HepG2 (cell line): ENCODE measurements around the gene VCP. TPM values are rescaled to one million over a fixed set of nuclear protein-coding genes. Genes with fewer than 3 reads are reported as not detected.
"Not testable (repeated sequence)": the region's sequence is repeated elsewhere in the genome, so short reads cannot be mapped to it uniquely, and the experiment has no call there.

ENCODE experiments used
- ATAC-seq: fragments of 200-7000 bp; cut with Tn5 transposase; 3 replicates; pipeline ENCODE4 v1.9.1; 2020; ENCODE audit warnings: mild to moderate bottlenecking, moderate library complexity
- BruUV-seq: library from RNA; stranded (reverse); fragments of 400-500 nt; replicated peaks from 2 replicates; lab custom pipeline; 2021; lab: Mats Ljungman, UMichigan
- CTCF ChIA-PET: fragments of 300-600 bp; formaldehyde crosslinking; extraction: SDS; loops from one replicate; lab custom pipeline; 2021; ENCODE audit warnings: low total read pairs, inconsistent platforms, low intra/inter-chr PET ratio; lab: Yijun Ruan, JAX
- POLR2A ChIA-PET: fragments of 350-600 bp; sonication (Branson Sonifier 250); formaldehyde crosslinking; loops from one replicate; lab custom pipeline; 2020; ENCODE audit warnings: antibody characterized with exemption, inconsistent platforms; lab: Yijun Ruan, JAX
- DNase-seq: peaks from one replicate; pipeline ENCODE4 v3.0.0-alpha.2; 2015; ENCODE audit warnings: low spot score
- FAIRE-seq: peaks from 3 replicates; lab custom pipeline; 2011; peaks lifted over from hg19 to GRCh38; lab: Jason Lieb, UNC
- H2AFZ ChIP-seq: one replicate; pipeline ENCODE4 v1.6.1; 2011; ENCODE audit warnings: low read length, inconsistent platforms
- H3K27ac ChIP-seq: fragments of 300-600 bp; 3 replicates; pipeline ENCODE4 v1.8.0; 2011; ENCODE audit warnings: mixed run types, mild to moderate bottlenecking, mixed read lengths, low read length, inconsistent platforms; ENCODE audit not compliant: insufficient read depth; ENCODE audit errors: extremely low read length
- H3K27me3 ChIP-seq, 2 experiments: fragments of 200-600 bp in 1 of 2; 2 replicates in 1 of 2; 3 replicates in 1 of 2; pipeline versions ENCODE4 v1.6.0 to v1.8.0; 2011; ENCODE audit warnings: low read length in 2 of 2, mild to moderate bottlenecking in 2 of 2, moderate library complexity in 2 of 2, inconsistent platforms in 1 of 2; ENCODE audit not compliant: insufficient read depth in 2 of 2, control insufficient read depth in 1 of 2
- H3K36me3 ChIP-seq, 2 experiments: fragments of 200-600 bp in 1 of 2; replicated peaks in 1 of 2; 2 replicates in 1 of 2; 3 replicates in 1 of 2; pipeline versions ENCODE4 v1.5.1 to v1.8.0; 2011; ENCODE audit warnings: low read length in 2 of 2, inconsistent platforms in 1 of 2; ENCODE audit not compliant: insufficient read depth in 2 of 2, control insufficient read depth in 1 of 2
- H3K4me1 ChIP-seq: 2 replicates; pipeline ENCODE4 v1.5.1; 2012; ENCODE audit warnings: low read length, inconsistent platforms; ENCODE audit not compliant: insufficient read depth
- H3K4me2 ChIP-seq: 2 replicates; pipeline ENCODE4 v1.6.0; 2011; ENCODE audit warnings: low read depth, low read length, inconsistent platforms
- H3K4me3 ChIP-seq, 3 experiments: fragments of 200-600 bp in 1 of 3; sonication (generic), shearing (Covaris generic) in 1 of 3; replicated peaks in 1 of 3; 2 replicates each; pipeline ENCODE4 v1.5.1; 2011 to 2016; ENCODE audit warnings: low read length in 3 of 3, inconsistent platforms in 2 of 3, low read depth in 2 of 3, mild to moderate bottlenecking in 2 of 3, control low read depth in 1 of 3, mixed read lengths in 1 of 3; ENCODE audit not compliant: insufficient read depth in 1 of 3
- H3K79me2 ChIP-seq: one replicate; pipeline ENCODE4 v1.6.1; 2011; ENCODE audit warnings: low read length, inconsistent platforms; ENCODE audit not compliant: insufficient read depth
- H3K9ac ChIP-seq: 2 replicates; pipeline ENCODE4 v1.6.0; 2011; ENCODE audit warnings: mild to moderate bottlenecking, low read depth, low read length, inconsistent platforms; ENCODE audit not compliant: insufficient read depth
- H3K9me3 ChIP-seq: 2 replicates; pipeline ENCODE4 v1.5.1; 2012; ENCODE audit warnings: mild to moderate bottlenecking, low read length
- H4K20me1 ChIP-seq: 2 replicates; pipeline ENCODE4 v1.6.0; 2011; ENCODE audit warnings: inconsistent platforms, mild to moderate bottlenecking, low read length, moderate library complexity; ENCODE audit not compliant: insufficient read depth
- ATF7-NPFF ChIP-seq: sonication (generic); formaldehyde crosslinking; IDR thresholded peaks from 2 replicates; pipeline ENCODE4 v1.8.1; 2023; ENCODE audit warnings: mild to moderate bottlenecking, low read depth, missing genetic modification reagents, moderate library complexity
- CHD4 ChIP-seq: fragments of 200-600 bp; sonication (generic); IDR thresholded peaks from 2 replicates; pipeline ENCODE4 v1.7.0; 2017; ENCODE audit warnings: mild to moderate bottlenecking, low read length, borderline replicate concordance
- HMG20A ChIP-seq: IDR thresholded peaks from 2 replicates; pipeline ENCODE4 v1.6.1; 2016; ENCODE audit warnings: borderline replicate concordance
- HNRNPUL1 ChIP-seq: fragments of 200-400 bp; formaldehyde crosslinking; IDR thresholded peaks from 2 replicates; pipeline ENCODE4 v1.6.1; 2017; ENCODE audit warnings: low read depth, mild to moderate bottlenecking, low read length, moderate library complexity
- ISX ChIP-seq: sonication (generic); formaldehyde crosslinking; conservative IDR thresholded peaks from 2 replicates; pipeline ENCODE4 v1.5.0; 2020; ENCODE audit warnings: missing genetic modification reagents
- NFE2L1 ChIP-seq: sonication (generic); formaldehyde crosslinking; IDR thresholded peaks from 2 replicates; pipeline ENCODE4 v1.4.0; 2020; ENCODE audit warnings: missing genetic modification reagents, mild to moderate bottlenecking, borderline replicate concordance
- SOX5 ChIP-seq: IDR thresholded peaks from 2 replicates; pipeline ENCODE4 v1.6.1; 2016; ENCODE audit warnings: borderline replicate concordance
- TSC22D2 ChIP-seq: sonication (generic); formaldehyde crosslinking; IDR thresholded peaks from 2 replicates; pipeline ENCODE4 v1.5.1; 2020; ENCODE audit warnings: missing genetic modification reagents, mild to moderate bottlenecking, borderline replicate concordance
- ZEB1 ChIP-seq: IDR thresholded peaks from 2 replicates; pipeline ENCODE4 v1.6.1; 2012; ENCODE audit warnings: mild to moderate bottlenecking, low read depth, inconsistent platforms; ENCODE audit not compliant: insufficient replicate concordance
- ZNF335 ChIP-seq: sonication (generic); formaldehyde crosslinking; IDR thresholded peaks from 2 replicates; pipeline ENCODE4 v1.4.0; 2020; ENCODE audit warnings: missing genetic modification reagents
- ZNF549 ChIP-seq: sonication (generic); formaldehyde crosslinking; IDR thresholded peaks from 2 replicates; pipeline ENCODE4 v1.5.0; 2020; ENCODE audit warnings: missing genetic modification reagents
- WGBS: methylation state at CpG from one replicate; pipeline ENCODE4 v1.1.6; 2017; ENCODE audit warnings: low lambda C conversion rate; 5-methylcytosine and 5-hydroxymethylcytosine counted together
- in situ Hi-C: cut with HindIII; loops from 2 replicates; pipeline ENCODE4 v1.10.0; 2017; ENCODE audit warnings: low pct_unique_long_range_greater_than_20kb; ENCODE audit not compliant: extremely low pct_ligation_motif_present
- intact Hi-C: fragments of 100-400 bp; cut with micrococcal nuclease; formaldehyde crosslinking; loops from one replicate; pipeline ENCODE4 v1.10.0; 2022; ENCODE audit not compliant: unreplicated experiment
- polyA plus RNA-seq, 8 experiments: library from polyadenylated mRNA; depleted of rRNA in 3 of 8; stranded (reverse) in 7 of 8; unstranded in 1 of 8; fragments of >200 nt; fragmentation: Illumina TruSeq in 4 of 8; extraction: Trizol in 4 of 8; gene quantifications; 2 replicates each; pipeline versions ENCODE4 v1.2.1 to v1.2.3, GENCODE V29; 2011 to 2016; ENCODE audit warnings: low read depth in 4 of 8, missing spikeins in 1 of 8, mixed read lengths in 1 of 8; ENCODE audit not compliant: insufficient read depth in 1 of 8
- total RNA-seq, 5 experiments: library from RNA; depleted of rRNA; stranded (reverse); fragments of >200 nt; fragmentation: Illumina TruSeq; extraction: Trizol; gene quantifications; 2 replicates each; pipeline ENCODE4 v1.2.3, GENCODE V29; 2016; ENCODE audit warnings: low read depth in 1 of 5
- TF ChIP-seq, protein P1 (sequence below): sonication (generic); formaldehyde crosslinking; IDR thresholded peaks from 2 replicates; pipeline ENCODE4 v1.4.0; 2020; ENCODE audit warnings: missing genetic modification reagents
- TF ChIP-seq, protein P2 (sequence below): IDR thresholded peaks from 2 replicates; pipeline ENCODE4 v1.6.1; 2016; ENCODE audit warnings: missing compliant biosample characterization, missing genetic modification reagents, borderline replicate concordance
- TF ChIP-seq, protein P3 (sequence below): sonication (generic); formaldehyde crosslinking; IDR thresholded peaks from 2 replicates; pipeline ENCODE4 v1.9.0; 2022; ENCODE audit warnings: missing genetic modification reagents, mild to moderate bottlenecking, borderline replicate concordance

VCP gene
- total and polyA plus RNA-seq, 2 of the 13 experiments (the other 11 are each of a cell fraction or from before 2014, with no cell fraction given): 143 to 391 TPM

DNA sequence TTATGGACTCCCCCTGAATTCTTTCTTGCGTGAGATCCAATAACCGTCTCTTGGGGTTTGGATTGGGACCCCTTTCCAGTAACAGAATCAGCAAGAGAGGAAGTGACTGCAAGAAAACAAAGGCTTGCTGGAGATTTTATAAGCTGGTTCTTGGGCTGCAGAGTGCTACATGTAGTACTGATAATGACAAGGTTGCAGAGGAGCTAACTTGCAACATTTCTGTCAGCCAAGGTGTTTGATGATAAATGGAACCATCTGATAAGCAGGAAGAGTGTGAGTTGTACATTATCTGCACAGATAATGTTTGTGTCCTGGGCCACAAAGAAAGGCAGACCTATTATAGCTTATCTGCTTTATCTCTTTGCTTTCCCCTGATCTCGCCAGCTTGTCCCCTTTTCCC lies 45.8 kb downstream of the VCP start:
- H3K36me3 ChIP-seq: no peaks in the 10 kb centered on the region
- POLR2A ChIA-PET: no interaction called here
- no peaks in the 10 kb centered on the region for H3K4me1 ChIP-seq
- no peak for ATAC-seq
- WGBS: 40% methylated on average over 3 of the region's 3 CpGs
- TF ChIP-seq CHD4 (no peak), HNRNPUL1 (no peak), ATF7-NPFF (no peak), ISX (CRISPR knock-in tag) (no peak), ZEB1 (no peak), NFE2L1 (CRISPR knock-in tag) (no peak), SOX5 (CRISPR knock-in tag) (no peak), HMG20A (CRISPR knock-in tag) (no peak), TSC22D2 (CRISPR knock-in tag) (no peak), ZNF335 (CRISPR knock-in tag) (no peak), ZNF549 (CRISPR knock-in tag) (no peak)
- TF ChIP-seq, protein P1, sequence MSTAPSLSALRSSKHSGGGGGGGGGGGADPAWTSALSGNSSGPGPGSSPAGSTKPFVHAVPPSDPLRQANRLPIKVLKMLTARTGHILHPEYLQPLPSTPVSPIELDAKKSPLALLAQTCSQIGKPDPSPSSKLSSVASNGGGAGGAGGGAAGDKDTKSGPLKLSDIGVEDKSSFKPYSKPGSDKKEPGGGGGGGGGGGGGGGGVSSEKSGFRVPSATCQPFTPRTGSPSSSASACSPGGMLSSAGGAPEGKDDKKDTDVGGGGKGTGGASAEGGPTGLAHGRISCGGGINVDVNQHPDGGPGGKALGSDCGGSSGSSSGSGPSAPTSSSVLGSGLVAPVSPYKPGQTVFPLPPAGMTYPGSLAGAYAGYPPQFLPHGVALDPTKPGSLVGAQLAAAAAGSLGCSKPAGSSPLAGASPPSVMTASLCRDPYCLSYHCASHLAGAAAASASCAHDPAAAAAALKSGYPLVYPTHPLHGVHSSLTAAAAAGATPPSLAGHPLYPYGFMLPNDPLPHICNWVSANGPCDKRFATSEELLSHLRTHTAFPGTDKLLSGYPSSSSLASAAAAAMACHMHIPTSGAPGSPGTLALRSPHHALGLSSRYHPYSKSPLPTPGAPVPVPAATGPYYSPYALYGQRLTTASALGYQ (CRISPR knock-in tag): no peak
- TF ChIP-seq, protein P2, sequence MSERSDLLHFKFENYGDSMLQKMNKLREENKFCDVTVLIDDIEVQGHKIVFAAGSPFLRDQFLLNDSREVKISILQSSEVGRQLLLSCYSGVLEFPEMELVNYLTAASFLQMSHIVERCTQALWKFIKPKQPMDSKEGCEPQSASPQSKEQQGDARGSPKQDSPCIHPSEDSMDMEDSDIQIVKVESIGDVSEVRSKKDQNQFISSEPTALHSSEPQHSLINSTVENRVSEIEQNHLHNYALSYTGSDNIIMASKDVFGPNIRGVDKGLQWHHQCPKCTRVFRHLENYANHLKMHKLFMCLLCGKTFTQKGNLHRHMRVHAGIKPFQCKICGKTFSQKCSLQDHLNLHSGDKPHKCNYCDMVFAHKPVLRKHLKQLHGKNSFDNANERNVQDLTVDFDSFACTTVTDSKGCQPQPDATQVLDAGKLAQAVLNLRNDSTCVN: no peak
- TF ChIP-seq, protein P3, sequence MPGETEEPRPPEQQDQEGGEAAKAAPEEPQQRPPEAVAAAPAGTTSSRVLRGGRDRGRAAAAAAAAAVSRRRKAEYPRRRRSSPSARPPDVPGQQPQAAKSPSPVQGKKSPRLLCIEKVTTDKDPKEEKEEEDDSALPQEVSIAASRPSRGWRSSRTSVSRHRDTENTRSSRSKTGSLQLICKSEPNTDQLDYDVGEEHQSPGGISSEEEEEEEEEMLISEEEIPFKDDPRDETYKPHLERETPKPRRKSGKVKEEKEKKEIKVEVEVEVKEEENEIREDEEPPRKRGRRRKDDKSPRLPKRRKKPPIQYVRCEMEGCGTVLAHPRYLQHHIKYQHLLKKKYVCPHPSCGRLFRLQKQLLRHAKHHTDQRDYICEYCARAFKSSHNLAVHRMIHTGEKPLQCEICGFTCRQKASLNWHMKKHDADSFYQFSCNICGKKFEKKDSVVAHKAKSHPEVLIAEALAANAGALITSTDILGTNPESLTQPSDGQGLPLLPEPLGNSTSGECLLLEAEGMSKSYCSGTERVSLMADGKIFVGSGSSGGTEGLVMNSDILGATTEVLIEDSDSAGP (CRISPR knock-in tag): no peak
- TF ChIP-seq, all 625 proteins: peak for 0
- no peak for DNase-seq
- FAIRE-seq: no peak
- H3K4me2 ChIP-seq: no peak overlapping the region
- no peak overlapping the region for H3K27ac ChIP-seq
- intact Hi-C loops (no loop called here), in situ Hi-C loops (no loop called here)
- H2AFZ ChIP-seq: no peak overlapping the region
- no peak overlapping the region for H3K9ac ChIP-seq
- no TSS peak for BruUV-seq
- H4K20me1 ChIP-seq: no peaks in the 10 kb centered on the region
- no peak overlapping the region for H3K4me3 ChIP-seq
- H3K9me3 ChIP-seq: no peaks in the 10 kb centered on the region
- CTCF ChIA-PET: no interaction called here
- H3K27me3 ChIP-seq: no peaks in the 10 kb centered on the region
- H3K79me2 ChIP-seq: no peaks in the 10 kb centered on the region

DNA sequence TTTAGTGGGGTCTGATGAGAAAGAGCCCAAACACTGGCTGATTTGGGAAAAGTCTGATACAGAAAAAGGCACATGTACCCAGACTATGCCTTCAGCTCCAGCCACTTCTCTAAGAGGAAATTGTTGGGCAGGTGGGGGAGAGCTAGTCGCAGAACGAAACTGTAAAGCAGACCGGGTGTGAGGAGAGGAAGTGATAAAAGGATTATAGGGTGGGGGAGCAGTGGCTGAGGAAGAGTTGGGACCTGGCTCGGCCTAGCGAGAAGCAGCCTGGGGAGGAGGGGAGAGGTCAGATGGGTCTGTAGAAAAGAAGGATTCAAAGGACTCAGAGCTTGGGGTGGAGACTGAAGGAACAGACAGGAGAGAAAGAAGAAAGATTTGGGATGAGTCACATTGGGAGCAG lies 49.0 kb downstream of the VCP start:
- POLR2A ChIA-PET, CTCF ChIA-PET, ATAC-seq, H3K4me3 ChIP-seq, H3K9ac ChIP-seq, in situ Hi-C loops, DNase-seq, FAIRE-seq, H3K36me3 ChIP-seq, H3K27me3 ChIP-seq, H3K4me1 ChIP-seq, BruUV-seq, H3K9me3 ChIP-seq, H3K27ac ChIP-seq, H3K79me2 ChIP-seq, H4K20me1 ChIP-seq, H2AFZ ChIP-seq, H3K4me2 ChIP-seq, intact Hi-C loops: not testable (repeated sequence)
- 73% methylated on average over 5 of the region's 5 CpGs for WGBS
